LNCAP (cell line): ENCODE data around the gene SENP1.

Experiments
- TF ChIP-seq, protein P1 (sequence below): fragments of 450-650 bp; IDR thresholded peaks from 2 replicates; pipeline ENCODE4 v1.5.1; 2017; ENCODE audit warnings: mild to moderate bottlenecking

The SENP1 gene

DNA sequence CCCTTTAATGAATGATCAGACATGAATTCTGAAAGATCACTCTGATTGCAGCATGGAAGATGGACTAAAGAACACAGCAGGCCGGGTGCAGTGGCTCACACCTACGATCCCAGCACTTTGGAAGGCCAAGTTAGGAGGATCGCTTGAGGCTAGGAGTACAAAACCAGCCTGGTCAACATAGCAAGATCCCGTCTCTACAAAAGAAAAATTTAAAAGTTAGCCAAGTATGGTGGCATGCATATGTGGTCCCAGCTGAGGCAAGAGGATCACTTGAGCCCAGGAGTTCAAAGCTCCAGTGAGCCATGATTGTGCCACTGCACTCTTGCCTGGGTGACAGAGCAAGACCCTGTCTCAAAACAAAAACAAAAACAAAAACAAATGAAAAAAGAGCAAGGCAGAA is 35.1 kb downstream of the SENP1 start:
- TF ChIP-seq, protein P1, sequence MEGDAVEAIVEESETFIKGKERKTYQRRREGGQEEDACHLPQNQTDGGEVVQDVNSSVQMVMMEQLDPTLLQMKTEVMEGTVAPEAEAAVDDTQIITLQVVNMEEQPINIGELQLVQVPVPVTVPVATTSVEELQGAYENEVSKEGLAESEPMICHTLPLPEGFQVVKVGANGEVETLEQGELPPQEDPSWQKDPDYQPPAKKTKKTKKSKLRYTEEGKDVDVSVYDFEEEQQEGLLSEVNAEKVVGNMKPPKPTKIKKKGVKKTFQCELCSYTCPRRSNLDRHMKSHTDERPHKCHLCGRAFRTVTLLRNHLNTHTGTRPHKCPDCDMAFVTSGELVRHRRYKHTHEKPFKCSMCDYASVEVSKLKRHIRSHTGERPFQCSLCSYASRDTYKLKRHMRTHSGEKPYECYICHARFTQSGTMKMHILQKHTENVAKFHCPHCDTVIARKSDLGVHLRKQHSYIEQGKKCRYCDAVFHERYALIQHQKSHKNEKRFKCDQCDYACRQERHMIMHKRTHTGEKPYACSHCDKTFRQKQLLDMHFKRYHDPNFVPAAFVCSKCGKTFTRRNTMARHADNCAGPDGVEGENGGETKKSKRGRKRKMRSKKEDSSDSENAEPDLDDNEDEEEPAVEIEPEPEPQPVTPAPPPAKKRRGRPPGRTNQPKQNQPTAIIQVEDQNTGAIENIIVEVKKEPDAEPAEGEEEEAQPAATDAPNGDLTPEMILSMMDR: no peak

DNA sequence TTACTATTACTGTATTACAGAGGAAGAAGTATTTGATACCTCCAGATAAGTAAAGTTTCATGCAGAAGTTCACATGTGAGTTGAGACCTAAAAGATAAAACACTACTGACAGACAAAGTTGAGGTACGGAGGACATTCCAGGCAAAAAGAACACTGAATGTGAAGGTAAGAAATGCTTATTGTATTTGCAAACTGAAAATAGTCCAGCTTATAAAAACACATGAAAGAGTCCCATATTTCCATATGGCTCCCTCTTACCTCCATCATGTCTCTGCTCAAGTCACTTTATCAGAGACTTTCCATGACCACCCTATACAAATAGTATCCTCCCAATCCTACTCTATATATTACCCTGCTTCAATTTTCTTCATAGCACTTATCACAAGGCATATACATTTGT is 35.8 kb downstream of the SENP1 start:
- TF ChIP-seq, protein P1: no peak

DNA sequence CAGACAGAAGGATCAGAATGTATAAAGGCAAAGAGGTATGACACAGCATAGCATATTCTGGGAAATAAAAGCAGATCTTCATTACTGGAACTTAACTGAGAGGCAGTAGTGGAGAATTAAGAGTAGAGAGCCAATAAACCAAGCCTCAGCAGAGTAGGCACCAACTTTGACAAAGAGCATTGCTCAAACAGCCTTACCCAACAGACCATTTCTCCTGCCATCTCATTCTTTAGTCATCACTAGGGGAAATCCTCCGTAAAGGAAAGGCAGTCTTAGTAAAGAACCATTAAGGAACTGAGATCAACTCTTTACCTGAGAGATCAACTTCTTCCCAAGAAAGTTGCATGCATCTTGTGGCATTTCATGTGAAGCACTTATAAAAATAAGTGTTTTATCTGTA is 36.6 kb downstream of the SENP1 start:
- TF ChIP-seq, protein P1: no peak

DNA sequence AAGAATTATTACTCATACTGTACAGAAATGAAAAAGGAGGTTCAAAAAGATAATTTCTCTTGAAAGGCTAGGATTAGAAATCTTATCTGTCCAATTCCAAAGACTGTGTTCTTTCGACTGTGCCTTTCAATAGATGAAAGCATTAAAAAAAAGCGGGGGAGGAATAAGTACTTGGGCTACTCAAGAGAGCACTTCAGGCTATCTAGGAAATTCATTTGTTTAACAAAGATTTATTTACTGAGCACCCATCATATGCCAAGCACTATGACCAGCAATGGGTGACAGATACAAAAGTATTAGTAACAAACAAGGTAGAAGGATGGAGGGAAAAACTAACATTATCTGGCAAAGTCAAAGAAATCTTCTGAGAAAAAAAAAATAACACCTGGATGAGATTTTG is 37.4 kb downstream of the SENP1 start:
- TF ChIP-seq, protein P1: no peak

DNA sequence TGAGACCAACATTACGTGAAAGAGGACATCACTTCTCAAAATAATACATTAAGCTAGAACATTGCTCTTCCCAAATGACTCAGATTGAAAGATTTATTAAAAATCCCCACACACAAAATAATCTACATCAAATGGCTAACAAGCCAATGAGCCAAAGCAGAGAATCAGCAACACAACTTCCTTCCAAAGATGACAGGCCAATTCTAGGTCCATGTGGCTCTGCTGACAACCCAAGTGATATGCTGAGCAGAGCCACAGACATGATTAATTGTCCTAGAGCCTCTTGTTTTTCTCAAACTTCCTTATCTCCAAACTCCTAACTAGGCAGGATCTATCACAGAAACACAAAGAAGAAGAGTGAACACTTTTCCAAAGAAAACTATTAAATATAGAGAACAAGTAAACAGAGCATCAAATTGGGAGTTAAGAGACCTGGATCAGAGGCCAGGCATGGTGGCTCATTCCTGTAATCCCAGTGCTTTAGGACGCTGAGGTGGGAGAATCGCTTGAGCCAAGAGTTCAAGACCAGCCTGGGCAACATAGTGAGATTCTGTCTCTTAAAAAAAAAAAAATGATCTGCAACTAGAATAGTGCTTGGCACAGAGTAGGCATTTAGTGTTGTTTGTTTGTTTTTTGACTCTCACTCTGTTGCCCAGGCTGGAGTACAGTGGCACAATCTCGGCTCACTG is 38.5 kb downstream of the SENP1 start:
- TF ChIP-seq, protein P1: no peak

DNA sequence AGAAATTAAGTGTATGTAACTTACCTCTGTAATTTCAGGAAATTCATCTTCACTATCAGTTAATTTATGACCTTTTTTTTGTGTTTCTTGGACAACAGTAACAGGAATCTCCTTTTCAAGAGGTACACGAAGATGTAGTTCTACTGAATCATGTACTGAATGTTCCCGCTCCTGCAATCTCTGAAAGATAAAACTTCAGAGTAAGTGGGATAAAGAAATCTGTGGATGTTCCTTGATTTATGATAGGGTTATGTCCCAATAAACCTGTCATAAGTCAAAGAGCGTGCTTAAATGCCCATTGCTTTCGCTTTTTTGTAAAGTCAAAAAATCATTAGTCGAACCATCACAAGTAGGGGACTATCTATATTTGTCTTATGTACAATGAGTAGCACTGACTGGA is 40.8 kb downstream of the SENP1 start:
- TF ChIP-seq, protein P1: no peak

DNA sequence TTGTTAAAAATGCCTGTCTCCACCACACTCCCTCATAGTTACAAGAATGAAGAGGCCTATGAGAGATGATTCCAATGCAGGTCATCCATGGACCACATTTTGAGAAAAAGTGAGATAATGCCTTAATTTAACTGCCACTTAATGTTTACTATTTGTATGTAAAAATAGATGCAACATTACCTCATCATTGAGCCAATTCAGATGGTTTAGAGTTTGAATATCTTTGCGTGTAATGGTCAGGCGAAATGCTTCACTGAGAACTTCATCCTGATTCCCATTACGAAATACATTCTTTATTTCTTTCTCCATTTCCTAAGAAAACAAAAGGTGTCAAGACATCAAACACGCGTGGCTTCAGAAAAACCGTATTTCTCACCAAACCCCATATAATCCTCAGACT is 42.3 kb downstream of the SENP1 start:
- TF ChIP-seq, protein P1: no peak
